ENCODE results near the gene ATP23. TPM values are rescaled to one million over a fixed set of nuclear protein-coding genes. Genes with fewer than 3 reads are reported as not detected.
A peak's percentile ranks its signal among the peaks of the same experiment; 100 is the strongest.

Gene ATP23
- total and polyA plus RNA-seq, 10 of the 15 experiments (the other 5 are each of a cell fraction or from before 2014, with no cell fraction given), result 1.6 to 28.1 (median 15.1) TPM

GRCh38 chr12:57983146-57983857, 41.9 kb downstream of the ATP23 start:
- POLR2A ChIA-PET, result no interaction called here
- intact Hi-C loops (cut with micrococcal nuclease; ENCODE audit: unreplicated experiment), result loop anchor here (5.0 to 10.0 kb wide), 2 partner anchors 459 to 1171 kb away; no protein-coding TSS in a partner anchor
- no peaks in the 10 kb centered on the region for H4K20me1 ChIP-seq (ENCODE audit: control insufficient read depth, insufficient read depth)
- no peak for ATAC-seq
- no peak overlapping the region for H3K9ac ChIP-seq (ENCODE audit: control insufficient read depth, insufficient read depth, low read length)
- H3K4me3 ChIP-seq, result no peak overlapping the region
- H3K4me1 ChIP-seq (ENCODE audit: control insufficient read depth, insufficient read depth, low read length), result no peaks in the 10 kb centered on the region
- no peak overlapping the region for H2AFZ ChIP-seq (ENCODE audit: control insufficient read depth, low read depth, low read length)
- H3K4me2 ChIP-seq (ENCODE audit: control insufficient read depth, insufficient read depth), result no peak overlapping the region
- SMC1A ChIA-PET (ENCODE audit: uncharacterized antibody, unreplicated experiment), result interaction anchor here (0.7 kb wide), 2 partner anchors 43 to 736 kb away, joined by 3 to 4 read pairs; no protein-coding TSS in a partner anchor
- H3K9me3 ChIP-seq (replicated peaks; ENCODE audit: control insufficient read depth, insufficient read depth, low read length), result no peaks in the 10 kb centered on the region
- no peak for DNase-seq (ENCODE audit: low read depth, low spot score)
- no peaks in the 10 kb centered on the region for H3K79me2 ChIP-seq (ENCODE audit: control insufficient read depth, insufficient read depth, low read length)
- in situ Hi-C loops (cut with MboI), result loop anchor here (10.0 kb wide), 1 partner anchor 1171 kb away; no protein-coding TSS in a partner anchor
- FAIRE-seq, result no peak
- CTCF ChIA-PET, result interaction anchor here (0.5 to 1.6 kb wide), 14 partner anchors 15 to 1181 kb away, joined by 3 to 7 read pairs (median 3); no protein-coding TSS in a partner anchor
- no peaks in the 10 kb centered on the region; a peak in 1 of 4 replicates for H3K27me3 ChIP-seq (replicated peaks in 1 of 2; ENCODE audit: control insufficient read depth in 2 of 2, insufficient read depth in 2 of 2, low read length in 1 of 2)
- H3K27ac ChIP-seq (ENCODE audit: control insufficient read depth, insufficient read depth), result no peak overlapping the region
- WGBS (ENCODE audit: insufficient coverage, insufficient replicate concordance, low lambda C conversion rate, missing lambda C conversion rate), result 27% methylated on average over 6 of the region's 6 CpGs
- no peaks in the 10 kb centered on the region for H3K36me3 ChIP-seq (ENCODE audit: control insufficient read depth in 2 of 2, insufficient read depth in 2 of 2, low read length in 1 of 2)
- RAD21 ChIA-PET (ENCODE audit: unreplicated experiment), result interaction anchor here (0.6 kb wide), 1 partner anchor 40 kb away, joined by 3 read pairs; no protein-coding TSS in a partner anchor
- BruUV-seq (replicated peaks), result no TSS peak
- no peak for TF ChIP-seq HDAC2 (IDR thresholded peaks at IDR 0.05)
- no peak for TF ChIP-seq NFYB (IDR thresholded peaks at IDR 0.05; ENCODE audit: insufficient read depth, low read depth, low read length)
- TF ChIP-seq MTA3 (IDR thresholded peaks at IDR 0.05; ENCODE audit: borderline replicate concordance, low read length), result no peak
- TF ChIP-seq HCFC1 (IDR thresholded peaks at IDR 0.05; ENCODE audit: low read length), result no peak
- no peak for TF ChIP-seq KDM1A (IDR thresholded peaks at IDR 0.05; ENCODE audit: borderline replicate concordance)
- TF ChIP-seq ZBTB4 (CRISPR knock-in tag; IDR thresholded peaks at IDR 0.05), result no peak
- TF ChIP-seq ESRRA (IDR thresholded peaks at IDR 0.05; ENCODE audit: low read length), result no peak
- no peak for TF ChIP-seq RCOR1 (conservative IDR thresholded peaks at IDR 0.05; ENCODE audit: low read depth, low read length)
- TF ChIP-seq CREM (IDR thresholded peaks at IDR 0.05; ENCODE audit: low read depth), result no peak
- no peak for TF ChIP-seq MXI1 (IDR thresholded peaks at IDR 0.05; ENCODE audit: low read depth, low read length)
- TF ChIP-seq CEBPZ (IDR thresholded peaks at IDR 0.05; ENCODE audit: low read depth, low read length), result no peak
- TF ChIP-seq RELA (IDR thresholded peaks at IDR 0.05; ENCODE audit: borderline replicate concordance, partially characterized antibody), result no peak
- no peak for TF ChIP-seq RFX5 (IDR thresholded peaks at IDR 0.05; ENCODE audit: low read depth, low read length)
- no peak for TF ChIP-seq PAX5 (IDR thresholded peaks at IDR 0.05; ENCODE audit: borderline replicate concordance, low read depth, low read length)
- TF ChIP-seq PKNOX1 (IDR thresholded peaks at IDR 0.05), result no peak
- TF ChIP-seq SMAD5 (IDR thresholded peaks at IDR 0.05; ENCODE audit: low read depth), result no peak
- TF ChIP-seq RAD21 (IDR thresholded peaks at IDR 0.05; ENCODE audit: insufficient read depth, low read depth, low read length), result peak; percentile 77
